NB4 (cell line): ENCODE results near the gene HNF1B.

ENCODE experiments used
- DNase-seq: peaks from one replicate; pipeline ENCODE4 v3.0.0; 2010; ENCODE audit warnings: low read depth
- H3K4me3 ChIP-seq: one replicate; pipeline ENCODE4 v1.5.1; 2011; ENCODE audit warnings: mild to moderate bottlenecking, low read depth, low read length, moderate library complexity
- CTCF ChIP-seq: IDR thresholded peaks from one replicate; pipeline ENCODE4 v1.5.1; 2012; ENCODE audit warnings: low read depth, low read length
- MAX ChIP-seq: IDR thresholded peaks from 2 replicates; pipeline ENCODE4 v1.6.1; 2011; ENCODE audit warnings: low read depth, low read length
- MYC ChIP-seq: IDR thresholded peaks from 2 replicates; pipeline ENCODE4 v1.6.1; 2011; ENCODE audit warnings: low read depth, low read length
- POLR2A ChIP-seq: IDR thresholded peaks from 2 replicates; pipeline ENCODE4 v1.6.1; 2011; ENCODE audit warnings: mild to moderate bottlenecking; ENCODE audit not compliant: insufficient read length; ENCODE audit errors: extremely low read depth

Gene HNF1B

GRCh38 chr17:37731056-37731455, 13.8 kb downstream of the HNF1B start:
- no peak overlapping the region for H3K4me3 ChIP-seq
- no peak for DNase-seq
- TF ChIP-seq POLR2A (no peak), MAX (no peak), MYC (no peak), CTCF (no peak)

GRCh38 chr17:37729905-37730304, 15.0 kb downstream of the HNF1B start:
- TF ChIP-seq CTCF (no peak), MYC (no peak), MAX (no peak)
- no peak for DNase-seq
- H3K4me3 ChIP-seq, result no peak overlapping the region

- no peak overlapping the region for H3K4me3 ChIP-seq
- DNase-seq, result no peak
- no peak for TF ChIP-seq MAX
- TF ChIP-seq CTCF, result no peak
- TF ChIP-seq POLR2A, result no peak
- no peak for TF ChIP-seq MYC
Observed at GRCh38 chr17:37726891-37727675, 17.8 kb downstream of the HNF1B start.

GRCh38 chr17:37726248-37726647, 18.6 kb downstream of the HNF1B start:
- H3K4me3 ChIP-seq, result no peak overlapping the region
- DNase-seq, result no peak
- TF ChIP-seq MAX (no peak), CTCF (no peak), MYC (no peak), POLR2A (no peak)

GRCh38 chr17:37725601-37726146, 19.2 kb downstream of the HNF1B start:
- no peak for DNase-seq
- no peak for TF ChIP-seq MAX
- no peak for TF ChIP-seq MYC
- no peak for TF ChIP-seq CTCF
- TF ChIP-seq POLR2A, result no peak
- no peak overlapping the region for H3K4me3 ChIP-seq
